Esophagus muscularis mucosa (tissue), 3 donors: ENCODE data around the gene DHPS.

Source experiments
- CTCF ChIP-seq, 3 experiments: fragments of 200-600 bp in 2 of 3; fragments of 450-650 bp in 1 of 3; sonication (generic) in 2 of 3; IDR thresholded peaks; one replicate each; pipeline ENCODE4 v1.5.1; 2017 to 2019; ENCODE audit warnings: antibody characterized with exemption in 3 of 3, mild to moderate bottlenecking in 2 of 3, moderate library complexity in 1 of 3
- POLR2AphosphoS5 ChIP-seq, 2 donors: sonication (generic); formaldehyde crosslinking; IDR thresholded peaks; one replicate each; pipeline ENCODE4 v1.6.1; 2017; ENCODE audit warnings: antibody characterized with exemption in 2 of 2

GRCh38 chr19:12689581-12690216, 8.0 kb upstream of the DHPS start:
- TF ChIP-seq CTCF (IDR thresholded peaks at IDR 0.05) (no peak), POLR2AphosphoS5 (IDR thresholded peaks at IDR 0.05) (no peak)
